Bone marrow (tissue), 2 donors: ENCODE data around the gene SCARF2.
"Not testable (repeated sequence)": the region's sequence is repeated elsewhere in the genome, so short reads cannot be mapped to it uniquely, and the experiment has no call there.

ENCODE experiments used
- DNase-seq, 2 donors: peaks; one replicate each; lab custom pipeline; 2025; lab: John Stamatoyannopoulos, UW

The SCARF2 gene

GRCh38 chr22:20437613-20438426 is at the start of gene SCARF2:
TSS of gene SCARF2 (minus strand) at chr22:20437825. CDS start at chr22:20437754, 71 bp downstream.
- DNase-seq: no peak

- DNase-seq: no peak
These were observed 48.6 kb upstream of the SCARF2 start for GRCh38 chr22:20486229-20486628.

- no peak for DNase-seq
These were observed 47.5 kb upstream of the SCARF2 start for GRCh38 chr22:20484948-20485683.

- DNase-seq: no peak
These were observed 46.1 kb upstream of the SCARF2 start for GRCh38 chr22:20483771-20484170.

- not testable (repeated sequence) for DNase-seq
These were observed 45.5 kb upstream of the SCARF2 start for GRCh38 chr22:20483143-20483506.

- no peak for DNase-seq
These were observed 42.1 kb upstream of the SCARF2 start for GRCh38 chr22:20479612-20480196.

GRCh38 chr22:20478059-20478458 is 40.4 kb upstream of the SCARF2 start:
- not testable (repeated sequence) for DNase-seq

- not testable (repeated sequence) for DNase-seq
These were observed 37.9 kb upstream of the SCARF2 start for GRCh38 chr22:20475569-20475968.

GRCh38 chr22:20475115-20475436 is 37.5 kb upstream of the SCARF2 start:
- DNase-seq: no peak

- DNase-seq: no peak
These were observed 35.2 kb upstream of the SCARF2 start for GRCh38 chr22:20472629-20473442.

GRCh38 chr22:20471126-20471833 is 33.7 kb upstream of the SCARF2 start:
- no peak for DNase-seq

GRCh38 chr22:20470525-20470924 is 32.9 kb upstream of the SCARF2 start:
- not testable (repeated sequence) for DNase-seq

- no peak for DNase-seq
These were observed 31.7 kb upstream of the SCARF2 start for GRCh38 chr22:20469110-20469868.

GRCh38 chr22:20466659-20467379 is 29.2 kb upstream of the SCARF2 start:
- no peak for DNase-seq

GRCh38 chr22:20465759-20466077 is 28.1 kb upstream of the SCARF2 start:
- no peak for DNase-seq

- no peak for DNase-seq
These were observed 27.5 kb upstream of the SCARF2 start for GRCh38 chr22:20464912-20465758.

GRCh38 chr22:20464096-20464614 is 26.5 kb upstream of the SCARF2 start:
- no peak for DNase-seq

- peak in 1 of 2 donors; percentile 11 for DNase-seq
These were observed 25.9 kb upstream of the SCARF2 start for GRCh38 chr22:20463324-20464095.
